NCI-H2196 treated with DMSO at 0.1 percent for 48 hours (cell line): ENCODE results near the gene CACNA1B.

Source experiments
- DNase-seq: peaks from one replicate; lab custom pipeline; 2025; ENCODE audit not compliant: unreplicated experiment; lab: John Stamatoyannopoulos, UW

Gene CACNA1B

GRCh38 chr9:137918331-137919094, 40.9 kb downstream of the CACNA1B start:
- no peak for DNase-seq

- DNase-seq = no peak
These were observed 41.5 kb downstream of the CACNA1B start for GRCh38 chr9:137919095-137919465.

GRCh38 chr9:137919649-137920141, 42.1 kb downstream of the CACNA1B start:
- no peak for DNase-seq

GRCh38 chr9:137920753-137921152, 43.2 kb downstream of the CACNA1B start:
- DNase-seq = no peak

GRCh38 chr9:137924169-137924568, 46.6 kb downstream of the CACNA1B start:
- DNase-seq = no peak

GRCh38 chr9:137924761-137925369, 47.3 kb downstream of the CACNA1B start:
- DNase-seq = no peak

- no peak for DNase-seq
These were observed 66.1 kb downstream of the CACNA1B start for GRCh38 chr9:137943655-137944054.

GRCh38 chr9:137945581-137945980, 68.0 kb downstream of the CACNA1B start:
- DNase-seq = no peak

- no peak for DNase-seq
These were observed 69.4 kb downstream of the CACNA1B start for GRCh38 chr9:137946993-137947392.

- no peak for DNase-seq
These were observed 71.1 kb downstream of the CACNA1B start for GRCh38 chr9:137948642-137949041.

- no peak for DNase-seq
These were observed 71.7 kb downstream of the CACNA1B start for GRCh38 chr9:137949260-137949659.

GRCh38 chr9:137951107-137951506, 73.5 kb downstream of the CACNA1B start:
- no peak for DNase-seq

- DNase-seq = no peak
These were observed 74.3 kb downstream of the CACNA1B start for GRCh38 chr9:137951597-137952490.

GRCh38 chr9:137952976-137953666, 75.5 kb downstream of the CACNA1B start:
- DNase-seq = no peak

GRCh38 chr9:137953683-137954438, 76.3 kb downstream of the CACNA1B start:
- DNase-seq = no peak

GRCh38 chr9:137955224-137955570, 77.6 kb downstream of the CACNA1B start:
- DNase-seq = no peak

- DNase-seq = no peak
These were observed 78.0 kb downstream of the CACNA1B start for GRCh38 chr9:137955586-137955985.

- DNase-seq = no peak
These were observed 78.5 kb downstream of the CACNA1B start for GRCh38 chr9:137956039-137956438.

GRCh38 chr9:137956688-137957385, 79.3 kb downstream of the CACNA1B start:
- DNase-seq = no peak
